SK-N-SH treated with all-trans-retinoic acid at 6 μM for 48 hours (cell line): ENCODE data around the gene MRPL34.

ENCODE experiments used
- ATAC-seq: fragments of 200-7000 bp; cut with Tn5 transposase; 3 replicates; pipeline ENCODE4 v1.9.1; 2020; ENCODE audit warnings: mild to moderate bottlenecking, moderate library complexity
- CSDC2 ChIP-seq: fragments of 250-450 bp; sonication (Bioruptor Pico); IDR thresholded peaks from 2 replicates; pipeline ENCODE4 v1.5.0; 2020; ENCODE audit warnings: mild to moderate bottlenecking, moderate library complexity
- ESRRG ChIP-seq: fragments of 250-450 bp; sonication (Bioruptor Pico); IDR thresholded peaks from 2 replicates; pipeline ENCODE4 v1.6.1; 2021; ENCODE audit warnings: mild to moderate bottlenecking
- GLIS3 ChIP-seq: fragments of 250-450 bp; sonication (Bioruptor Pico); IDR thresholded peaks from 2 replicates; pipeline ENCODE4 v1.5.0; 2020; ENCODE audit warnings: mild to moderate bottlenecking, moderate library complexity
- ISL1 ChIP-seq: fragments of 250-450 bp; sonication (Bioruptor Pico); IDR thresholded peaks from 2 replicates; pipeline ENCODE4 v2.1.2; 2022; ENCODE audit warnings: mild to moderate bottlenecking, moderate library complexity
- OSR1 ChIP-seq: fragments of 250-450 bp; sonication (Bioruptor Pico); IDR thresholded peaks from 2 replicates; pipeline ENCODE4 v1.8.0; 2022; ENCODE audit warnings: moderate library complexity, mild to moderate bottlenecking, inconsistent platforms
- PPARA ChIP-seq: fragments of 250-450 bp; sonication (Bioruptor Pico); IDR thresholded peaks from 2 replicates; pipeline ENCODE4 v1.5.0; 2020; ENCODE audit warnings: mild to moderate bottlenecking, borderline replicate concordance
- SNAI2 ChIP-seq: fragments of 250-450 bp; sonication (Bioruptor Pico); IDR thresholded peaks from 2 replicates; pipeline ENCODE4 v1.5.0; 2020; ENCODE audit warnings: mild to moderate bottlenecking, moderate library complexity
- TOX ChIP-seq: fragments of 250-450 bp; sonication (Bioruptor Pico); IDR thresholded peaks from 2 replicates; pipeline ENCODE4 v1.8.0; 2021; ENCODE audit warnings: mild to moderate bottlenecking, moderate library complexity, borderline replicate concordance
- ZC3H10 ChIP-seq: fragments of 250-450 bp; sonication (Bioruptor Pico); IDR thresholded peaks from 2 replicates; pipeline ENCODE4 v1.5.1; 2021; ENCODE audit warnings: mild to moderate bottlenecking, moderate library complexity
- ZFP3 ChIP-seq: fragments of 250-450 bp; sonication (Bioruptor Pico); IDR thresholded peaks from 2 replicates; pipeline ENCODE4 v1.5.0; 2020; ENCODE audit warnings: mild to moderate bottlenecking, moderate library complexity
- ZFP30 ChIP-seq: fragments of 450-650 bp; formaldehyde crosslinking; IDR thresholded peaks from 2 replicates; pipeline ENCODE4 v1.5.0; 2022; ENCODE audit warnings: mild to moderate bottlenecking, moderate library complexity
- ZNF565 ChIP-seq: fragments of 450-650 bp; formaldehyde crosslinking; conservative IDR thresholded peaks from 2 replicates; pipeline ENCODE4 v1.5.0; 2020; ENCODE audit warnings: low read depth, mild to moderate bottlenecking, moderate library complexity
- ZNF70 ChIP-seq: fragments of 450-650 bp; formaldehyde crosslinking; IDR thresholded peaks from 2 replicates; pipeline ENCODE4 v1.5.0; 2020; ENCODE audit warnings: mild to moderate bottlenecking, moderate library complexity
- ZNF8 ChIP-seq: fragments of 450-650 bp; formaldehyde crosslinking; IDR thresholded peaks from 2 replicates; pipeline ENCODE4 v1.5.0; 2020; ENCODE audit warnings: mild to moderate bottlenecking, moderate library complexity
- TF ChIP-seq, protein P1 (sequence below): fragments of 250-450 bp; sonication (Bioruptor Pico); IDR thresholded peaks from 2 replicates; pipeline ENCODE4 v1.5.1; 2021; ENCODE audit warnings: mild to moderate bottlenecking, moderate library complexity
- TF ChIP-seq, protein P2 (sequence below): fragments of 250-450 bp; sonication (Bioruptor Pico); IDR thresholded peaks from 2 replicates; pipeline ENCODE4 v1.8.0; 2020; ENCODE audit warnings: mild to moderate bottlenecking, moderate library complexity, borderline replicate concordance
- TF ChIP-seq, protein P3 (sequence below): fragments of 250-450 bp; sonication (Bioruptor Pico); IDR thresholded peaks from 2 replicates; pipeline ENCODE4 v1.8.0; 2021; ENCODE audit warnings: low read depth, mild to moderate bottlenecking, moderate library complexity, borderline replicate concordance

Gene MRPL34

DNA sequence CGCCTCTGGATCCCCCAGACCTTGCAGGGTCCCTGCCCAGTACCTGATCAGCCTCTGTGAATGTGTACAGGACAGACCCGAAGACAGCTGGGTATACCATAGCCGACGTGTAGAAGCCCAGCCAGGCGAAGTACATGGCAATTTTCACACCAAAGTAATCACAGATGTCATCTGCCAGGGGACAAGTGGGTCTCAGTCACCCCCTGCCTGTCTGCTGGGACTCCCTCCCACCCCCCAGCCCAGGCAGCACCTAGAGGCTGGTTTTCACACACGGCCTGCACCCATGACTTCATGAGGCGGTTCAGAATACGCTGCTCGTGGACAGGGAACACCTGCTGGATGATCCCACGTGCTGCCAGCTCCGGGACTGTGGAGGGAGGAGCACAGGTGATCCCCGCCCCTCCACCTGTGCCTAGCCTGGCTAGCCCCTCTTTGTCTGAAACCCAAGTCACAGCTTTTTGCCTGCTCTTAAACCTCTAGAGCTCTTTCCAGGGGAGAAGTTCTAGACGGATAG is 25.4 kb downstream of the MRPL34 start (continued):
- TF ChIP-seq OSR1 (CRISPR knock-in tag) = no peak
- no peak for TF ChIP-seq GLIS3 (CRISPR knock-in tag)
- TF ChIP-seq CSDC2 (CRISPR knock-in tag) = no peak
- no peak for TF ChIP-seq ZFP3 (CRISPR knock-in tag)
- TF ChIP-seq, protein P1, sequence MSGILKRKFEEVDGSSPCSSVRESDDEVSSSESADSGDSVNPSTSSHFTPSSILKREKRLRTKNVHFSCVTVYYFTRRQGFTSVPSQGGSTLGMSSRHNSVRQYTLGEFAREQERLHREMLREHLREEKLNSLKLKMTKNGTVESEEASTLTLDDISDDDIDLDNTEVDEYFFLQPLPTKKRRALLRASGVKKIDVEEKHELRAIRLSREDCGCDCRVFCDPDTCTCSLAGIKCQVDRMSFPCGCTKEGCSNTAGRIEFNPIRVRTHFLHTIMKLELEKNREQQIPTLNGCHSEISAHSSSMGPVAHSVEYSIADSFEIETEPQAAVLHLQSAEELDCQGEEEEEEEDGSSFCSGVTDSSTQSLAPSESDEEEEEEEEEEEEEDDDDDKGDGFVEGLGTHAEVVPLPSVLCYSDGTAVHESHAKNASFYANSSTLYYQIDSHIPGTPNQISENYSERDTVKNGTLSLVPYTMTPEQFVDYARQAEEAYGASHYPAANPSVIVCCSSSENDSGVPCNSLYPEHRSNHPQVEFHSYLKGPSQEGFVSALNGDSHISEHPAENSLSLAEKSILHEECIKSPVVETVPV = no peak

DNA sequence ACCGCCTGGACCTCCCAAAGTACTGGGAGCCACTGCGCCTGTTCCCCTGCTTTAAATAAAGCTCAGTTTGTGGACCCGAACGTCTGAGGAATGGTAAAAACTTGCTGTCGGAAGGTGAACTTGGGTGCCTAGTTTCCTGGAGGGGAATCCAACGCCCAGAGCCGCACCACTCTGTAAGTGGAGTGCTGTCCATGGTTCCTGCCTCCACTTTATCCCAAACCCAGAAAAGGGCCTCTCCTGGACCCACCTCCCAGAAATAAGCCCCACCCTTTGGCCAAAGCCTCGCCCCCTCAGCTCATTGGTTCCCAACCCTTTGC is 26.6 kb downstream of the MRPL34 start:
- no peak for ATAC-seq
- no peak for TF ChIP-seq CSDC2 (CRISPR knock-in tag)
- no peak for TF ChIP-seq TOX
- TF ChIP-seq ZNF565 (CRISPR knock-in tag) = no peak
- no peak for TF ChIP-seq ZC3H10 (CRISPR knock-in tag)
- no peak for TF ChIP-seq PPARA (CRISPR knock-in tag)
- TF ChIP-seq ESRRG (CRISPR knock-in tag) = no peak
- no peak for TF ChIP-seq ISL1
- TF ChIP-seq ZNF8 (CRISPR knock-in tag) = no peak
- no peak for TF ChIP-seq GLIS3 (CRISPR knock-in tag)
- no peak for TF ChIP-seq ZFP30
- TF ChIP-seq, protein P2, sequence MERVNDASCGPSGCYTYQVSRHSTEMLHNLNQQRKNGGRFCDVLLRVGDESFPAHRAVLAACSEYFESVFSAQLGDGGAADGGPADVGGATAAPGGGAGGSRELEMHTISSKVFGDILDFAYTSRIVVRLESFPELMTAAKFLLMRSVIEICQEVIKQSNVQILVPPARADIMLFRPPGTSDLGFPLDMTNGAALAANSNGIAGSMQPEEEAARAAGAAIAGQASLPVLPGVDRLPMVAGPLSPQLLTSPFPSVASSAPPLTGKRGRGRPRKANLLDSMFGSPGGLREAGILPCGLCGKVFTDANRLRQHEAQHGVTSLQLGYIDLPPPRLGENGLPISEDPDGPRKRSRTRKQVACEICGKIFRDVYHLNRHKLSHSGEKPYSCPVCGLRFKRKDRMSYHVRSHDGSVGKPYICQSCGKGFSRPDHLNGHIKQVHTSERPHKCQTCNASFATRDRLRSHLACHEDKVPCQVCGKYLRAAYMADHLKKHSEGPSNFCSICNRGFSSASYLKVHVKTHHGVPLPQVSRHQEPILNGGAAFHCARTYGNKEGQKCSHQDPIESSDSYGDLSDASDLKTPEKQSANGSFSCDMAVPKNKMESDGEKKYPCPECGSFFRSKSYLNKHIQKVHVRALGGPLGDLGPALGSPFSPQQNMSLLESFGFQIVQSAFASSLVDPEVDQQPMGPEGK (CRISPR knock-in tag) = no peak

DNA sequence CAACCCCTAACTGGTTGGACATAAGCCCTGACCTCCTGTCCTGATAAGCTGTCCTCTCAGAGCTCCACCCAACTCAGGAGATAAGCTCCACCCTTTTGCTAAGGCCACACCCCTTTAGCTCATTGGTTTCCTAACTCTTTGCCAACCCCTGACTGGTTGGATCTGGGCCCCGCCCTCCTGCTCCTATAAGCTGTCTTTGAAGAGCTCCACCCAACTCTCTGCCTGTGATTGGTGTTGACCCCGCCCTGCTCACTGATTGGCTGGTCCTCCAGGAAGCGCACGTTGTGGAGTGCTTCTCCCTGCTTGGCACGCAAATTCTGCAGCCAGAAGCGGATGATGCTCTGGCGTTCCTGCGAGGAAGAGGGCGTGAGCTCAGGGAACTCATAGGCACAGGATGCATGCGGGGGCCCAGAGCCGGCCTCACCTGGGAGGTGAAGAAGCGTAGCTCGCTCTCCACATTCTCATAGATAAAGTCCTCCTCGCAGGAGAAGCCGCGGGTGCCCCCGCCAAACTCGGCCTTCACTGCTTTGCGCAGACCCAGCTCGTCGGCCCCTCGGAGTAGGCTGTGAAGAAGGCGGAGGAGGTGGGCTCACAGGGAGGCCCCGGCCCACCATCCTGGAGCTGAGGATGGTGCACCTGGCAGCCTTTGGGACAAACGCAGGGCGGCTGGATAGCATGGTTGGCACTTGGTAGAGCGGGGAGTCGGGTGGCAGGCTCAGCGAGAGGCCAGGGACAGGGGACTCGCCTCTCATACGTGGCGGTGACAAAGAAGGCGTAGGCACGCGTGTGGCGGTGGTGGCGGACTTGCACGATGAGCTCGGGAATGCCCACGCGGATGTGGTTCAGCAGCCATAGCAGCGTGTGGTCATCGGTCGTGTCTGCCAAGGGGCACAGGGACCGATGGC is 27.3 kb downstream of the MRPL34 start:
- ATAC-seq = no peak

DNA sequence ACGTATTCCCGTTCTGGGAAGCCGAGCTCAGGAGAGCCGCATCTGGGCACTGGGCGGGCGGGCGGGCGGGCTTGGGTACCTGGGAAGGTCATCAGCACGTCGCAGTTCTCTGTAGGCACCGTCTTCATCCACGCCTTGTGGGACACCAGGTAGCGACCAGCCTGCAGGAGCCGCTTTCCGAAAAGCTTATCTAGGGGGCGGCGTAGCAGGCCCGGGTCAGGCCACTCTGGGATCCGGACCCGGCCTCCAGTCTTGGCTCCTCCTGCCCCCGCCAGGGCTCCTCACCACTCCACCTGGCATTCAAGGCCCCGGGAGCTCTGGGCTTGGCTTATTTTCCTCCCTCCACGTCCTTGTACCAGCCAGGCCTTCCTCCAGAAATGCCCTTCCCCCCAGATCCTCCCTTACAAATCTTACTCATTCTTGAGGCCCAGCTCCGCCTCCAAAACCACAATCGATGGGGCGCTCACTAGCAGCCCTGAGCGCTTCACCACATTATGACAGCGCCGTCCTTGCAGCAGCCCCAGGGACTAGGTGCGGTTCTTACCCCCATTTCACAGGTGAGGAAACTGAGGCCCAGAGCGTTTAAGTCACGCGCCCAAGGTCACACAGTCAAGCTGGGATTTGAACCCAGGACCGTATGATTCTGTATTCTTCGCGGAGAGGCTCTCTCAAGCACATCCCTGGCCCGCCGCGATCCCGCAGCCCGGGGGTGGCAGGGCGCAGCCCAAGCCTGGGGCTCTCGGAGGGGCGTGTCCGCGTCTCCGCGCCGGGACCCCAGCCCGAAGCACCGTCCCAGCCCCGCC is 28.1 kb downstream of the MRPL34 start:
- TF ChIP-seq ZNF565 (CRISPR knock-in tag) (no peak), ZC3H10 (CRISPR knock-in tag) (no peak), PPARA (CRISPR knock-in tag) (no peak), CSDC2 (CRISPR knock-in tag) (no peak), TOX (no peak), ZFP3 (CRISPR knock-in tag) (no peak), ESRRG (CRISPR knock-in tag) (no peak)
- TF ChIP-seq, protein P2 (CRISPR knock-in tag) = no peak
- TF ChIP-seq, protein P3, sequence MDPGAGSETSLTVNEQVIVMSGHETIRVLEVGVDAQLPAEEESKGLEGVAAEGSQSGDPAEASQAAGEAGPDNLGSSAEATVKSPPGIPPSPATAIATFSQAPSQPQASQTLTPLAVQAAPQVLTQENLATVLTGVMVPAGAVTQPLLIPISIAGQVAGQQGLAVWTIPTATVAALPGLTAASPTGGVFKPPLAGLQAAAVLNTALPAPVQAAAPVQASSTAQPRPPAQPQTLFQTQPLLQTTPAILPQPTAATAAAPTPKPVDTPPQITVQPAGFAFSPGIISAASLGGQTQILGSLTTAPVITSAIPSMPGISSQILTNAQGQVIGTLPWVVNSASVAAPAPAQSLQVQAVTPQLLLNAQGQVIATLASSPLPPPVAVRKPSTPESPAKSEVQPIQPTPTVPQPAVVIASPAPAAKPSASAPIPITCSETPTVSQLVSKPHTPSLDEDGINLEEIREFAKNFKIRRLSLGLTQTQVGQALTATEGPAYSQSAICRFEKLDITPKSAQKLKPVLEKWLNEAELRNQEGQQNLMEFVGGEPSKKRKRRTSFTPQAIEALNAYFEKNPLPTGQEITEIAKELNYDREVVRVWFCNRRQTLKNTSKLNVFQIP (CRISPR knock-in tag) = no peak
- ATAC-seq = no peak

More for the DNA sequence above, 27.3 kb downstream of the MRPL34 start:
- TF ChIP-seq SNAI2 (CRISPR knock-in tag) (no peak), ZNF70 (CRISPR knock-in tag) (no peak), ZNF565 (CRISPR knock-in tag) (no peak), ESRRG (CRISPR knock-in tag) (no peak)
- TF ChIP-seq, all 23 proteins: peak for 0
